Transverse colon (tissue), 4 donors: ENCODE results near the gene DNAJC5.
A peak's percentile ranks its signal among the peaks of the same experiment; 100 is the strongest.

Experiments used
- CTCF ChIP-seq, 5 experiments: fragments of 200-600 bp in 3 of 5; fragments of 450-650 bp in 2 of 5; sonication (generic) in 3 of 5; IDR thresholded peaks; 1 replicate in 2 of 5; 2 replicates in 3 of 5; pipeline ENCODE4 v1.5.1; 2016 to 2017; ENCODE audit warnings: antibody characterized with exemption in 5 of 5, inconsistent platforms in 3 of 5, mild to moderate bottlenecking in 2 of 5, moderate library complexity in 1 of 5
- POLR2A ChIP-seq: fragments of 450-650 bp; IDR thresholded peaks from one replicate; pipeline ENCODE4 v1.6.1; 2016; ENCODE audit warnings: antibody characterized with exemption, mild to moderate bottlenecking, moderate library complexity
- POLR2AphosphoS5 ChIP-seq, 3 donors: sonication (generic); formaldehyde crosslinking; IDR thresholded peaks; one replicate each; pipeline ENCODE4 v1.6.1; 2016; ENCODE audit warnings: antibody characterized with exemption in 3 of 3

GRCh38 chr20:63942250-63942951 is 47.5 kb downstream of the DNAJC5 start:
- no peak for TF ChIP-seq CTCF (IDR thresholded peaks at IDR 0.05)
- TF ChIP-seq POLR2AphosphoS5 (IDR thresholded peaks at IDR 0.05) = peak in 1 of 3 donors; percentile 23
- TF ChIP-seq POLR2A = no peak
